OCI-LY1 (cell line): ENCODE measurements around the gene FUT1.

Experiments
- H2AFZ ChIP-seq: fragments of 200-600 bp; sonication (generic), shearing (Covaris generic); 2 replicates; pipeline ENCODE4 v1.6.0; 2014; ENCODE audit warnings: antibody characterized with exemption, mild to moderate bottlenecking, low read length
- H3F3A ChIP-seq: fragments of 200-600 bp; sonication (generic), shearing (Covaris generic); 2 replicates; pipeline ENCODE4 v1.6.0; 2014; ENCODE audit warnings: mild to moderate bottlenecking, antibody characterized with exemption, low read length, moderate library complexity; ENCODE audit not compliant: insufficient read depth
- H3K27ac ChIP-seq: fragments of 200-600 bp; sonication (generic); 2 replicates; pipeline ENCODE4 v1.5.1; 2014; ENCODE audit warnings: low read length, mixed run types, mild to moderate bottlenecking, low read depth; ENCODE audit not compliant: poor library complexity, severe bottlenecking
- H3K27me3 ChIP-seq: fragments of 200-600 bp; sonication (generic); 2 replicates; pipeline ENCODE4 v1.6.0; 2014; ENCODE audit warnings: antibody characterized with exemption, mild to moderate bottlenecking, low read length, moderate library complexity; ENCODE audit not compliant: insufficient read depth
- H3K36me3 ChIP-seq: fragments of 200-600 bp; sonication (generic); 2 replicates; pipeline ENCODE4 v1.6.1; 2014; ENCODE audit warnings: mild to moderate bottlenecking, antibody characterized with exemption, low read length, moderate library complexity, mixed read lengths; ENCODE audit not compliant: insufficient read depth
- H3K4me1 ChIP-seq: fragments of 200-600 bp; sonication (generic); 2 replicates; pipeline ENCODE4 v1.5.1; 2014; ENCODE audit warnings: mild to moderate bottlenecking, low read length, moderate library complexity; ENCODE audit not compliant: insufficient read depth, severe bottlenecking
- H3K4me2 ChIP-seq: fragments of 200-600 bp; sonication (generic), shearing (Covaris generic); 2 replicates; pipeline ENCODE4 v1.6.1; 2014; ENCODE audit warnings: low read length
- H3K4me3 ChIP-seq: fragments of 200-600 bp; sonication (generic); 2 replicates; pipeline ENCODE4 v1.5.1; 2014; ENCODE audit warnings: low read length, low read depth, mild to moderate bottlenecking, mixed read lengths; ENCODE audit not compliant: poor library complexity, severe bottlenecking
- H3K79me2 ChIP-seq: fragments of 200-600 bp; shearing (Covaris generic); 2 replicates; pipeline ENCODE4 v1.6.1; 2016; ENCODE audit warnings: mixed run types, low read length, mixed read lengths; ENCODE audit not compliant: insufficient read depth
- H3K9ac ChIP-seq: fragments of 200-600 bp; sonication (generic), shearing (Covaris generic); 2 replicates; pipeline ENCODE4 v1.6.1; 2014; ENCODE audit warnings: mild to moderate bottlenecking, low read length, mixed read lengths
- H3K9me2 ChIP-seq: fragments of 200-600 bp; sonication (generic), shearing (Covaris generic); 2 replicates; pipeline ENCODE4 v1.6.1; 2014; ENCODE audit warnings: low read depth, mild to moderate bottlenecking, low read length, mixed read lengths
- H3K9me3 ChIP-seq: fragments of 200-600 bp; shearing (Covaris generic); 2 replicates; pipeline ENCODE4 v1.6.1; 2014; ENCODE audit warnings: low read length, mixed read lengths
- H4K20me1 ChIP-seq: fragments of 200-600 bp; sonication (generic), shearing (Covaris generic); 2 replicates; pipeline ENCODE4 v1.6.0; 2016; ENCODE audit warnings: mild to moderate bottlenecking, low read length; ENCODE audit not compliant: insufficient read depth
- EZH2 ChIP-seq: fragments of 200-600 bp; sonication (generic), shearing (Covaris generic); IDR thresholded peaks from 2 replicates; pipeline ENCODE4 v1.8.0; 2017; ENCODE audit warnings: borderline replicate concordance, mixed run types, mild to moderate bottlenecking, antibody characterized with exemption, low read length, moderate library complexity, mixed read lengths
- TF ChIP-seq, protein P1 (sequence below): fragments of 200-600 bp; sonication (generic), shearing (Covaris generic); IDR thresholded peaks from 2 replicates; pipeline ENCODE4 v1.5.1; 2017; ENCODE audit warnings: mild to moderate bottlenecking, antibody characterized with exemption, low read length, moderate library complexity, mixed read lengths

The FUT1 gene

DNA sequence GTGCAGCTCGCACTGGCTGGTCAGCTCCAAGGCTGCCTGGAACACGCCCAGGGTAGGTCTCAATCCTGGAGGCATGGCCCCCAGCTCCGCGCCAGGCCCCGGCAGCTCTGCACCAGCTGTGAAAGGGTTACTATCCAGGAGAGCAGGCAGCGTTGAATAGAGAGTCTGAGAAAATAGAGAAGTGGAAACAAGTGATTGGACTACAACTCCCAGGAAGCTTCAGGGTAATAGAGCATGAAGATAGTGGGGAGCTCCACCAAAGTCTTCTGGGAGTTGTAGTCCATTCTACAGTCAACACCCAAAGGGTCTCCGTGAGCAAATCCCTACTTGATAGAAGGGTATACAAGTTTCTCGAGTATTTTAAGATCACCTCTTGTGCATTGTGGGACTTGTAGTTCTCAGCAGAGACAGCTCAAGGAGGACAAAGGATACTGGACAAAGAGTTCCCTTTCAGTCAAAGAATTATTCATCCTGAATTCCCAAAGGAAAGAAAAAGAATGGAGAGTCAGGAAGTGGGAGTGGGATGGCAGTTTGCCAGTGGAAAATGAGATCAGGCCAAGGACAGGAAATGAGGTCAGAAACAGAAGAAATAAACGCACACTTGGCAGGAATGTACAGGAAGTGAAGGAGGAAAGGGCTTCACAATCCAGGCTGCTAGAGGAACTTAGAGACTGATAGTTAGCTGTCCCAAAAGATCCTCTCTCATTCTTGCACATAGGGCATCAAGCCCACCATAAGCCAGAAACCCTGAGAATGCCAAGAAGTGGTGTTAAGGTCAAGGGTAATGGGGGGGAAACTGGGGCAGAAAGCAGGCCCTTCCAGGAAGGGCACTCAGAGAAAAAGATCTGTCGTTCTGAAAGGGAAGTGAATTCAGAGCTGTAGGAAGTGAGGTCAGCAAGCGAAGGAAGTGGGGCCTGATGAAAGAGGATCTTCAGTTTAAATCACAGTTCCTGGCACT lies 27.4 kb downstream of the FUT1 start:
- H3K9me3 ChIP-seq = peaks cover 8% of the 10 kb centered on the region
- no peak overlapping the region for H3K27ac ChIP-seq
- H4K20me1 ChIP-seq = no peaks in the 10 kb centered on the region
- H2AFZ ChIP-seq = no peak overlapping the region
- peaks cover 22% of the 10 kb centered on the region for H3K4me1 ChIP-seq
- no peaks in the 10 kb centered on the region for H3K27me3 ChIP-seq
- peaks cover 9% of the 10 kb centered on the region; the same call in 1 of the 2 replicates for H3K36me3 ChIP-seq
- peak overlapping the region; percentile 7; the same call in 1 of the 2 replicates for H3K4me2 ChIP-seq
- no peak overlapping the region for H3K4me3 ChIP-seq
- no peaks in the 10 kb centered on the region for H3F3A ChIP-seq
- H3K9ac ChIP-seq = no peak overlapping the region
- H3K9me2 ChIP-seq = no peaks in the 10 kb centered on the region
- TF ChIP-seq EZH2 = no peak
- TF ChIP-seq, protein P1, sequence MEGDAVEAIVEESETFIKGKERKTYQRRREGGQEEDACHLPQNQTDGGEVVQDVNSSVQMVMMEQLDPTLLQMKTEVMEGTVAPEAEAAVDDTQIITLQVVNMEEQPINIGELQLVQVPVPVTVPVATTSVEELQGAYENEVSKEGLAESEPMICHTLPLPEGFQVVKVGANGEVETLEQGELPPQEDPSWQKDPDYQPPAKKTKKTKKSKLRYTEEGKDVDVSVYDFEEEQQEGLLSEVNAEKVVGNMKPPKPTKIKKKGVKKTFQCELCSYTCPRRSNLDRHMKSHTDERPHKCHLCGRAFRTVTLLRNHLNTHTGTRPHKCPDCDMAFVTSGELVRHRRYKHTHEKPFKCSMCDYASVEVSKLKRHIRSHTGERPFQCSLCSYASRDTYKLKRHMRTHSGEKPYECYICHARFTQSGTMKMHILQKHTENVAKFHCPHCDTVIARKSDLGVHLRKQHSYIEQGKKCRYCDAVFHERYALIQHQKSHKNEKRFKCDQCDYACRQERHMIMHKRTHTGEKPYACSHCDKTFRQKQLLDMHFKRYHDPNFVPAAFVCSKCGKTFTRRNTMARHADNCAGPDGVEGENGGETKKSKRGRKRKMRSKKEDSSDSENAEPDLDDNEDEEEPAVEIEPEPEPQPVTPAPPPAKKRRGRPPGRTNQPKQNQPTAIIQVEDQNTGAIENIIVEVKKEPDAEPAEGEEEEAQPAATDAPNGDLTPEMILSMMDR = no peak
- no peaks in the 10 kb centered on the region for H3K79me2 ChIP-seq

DNA sequence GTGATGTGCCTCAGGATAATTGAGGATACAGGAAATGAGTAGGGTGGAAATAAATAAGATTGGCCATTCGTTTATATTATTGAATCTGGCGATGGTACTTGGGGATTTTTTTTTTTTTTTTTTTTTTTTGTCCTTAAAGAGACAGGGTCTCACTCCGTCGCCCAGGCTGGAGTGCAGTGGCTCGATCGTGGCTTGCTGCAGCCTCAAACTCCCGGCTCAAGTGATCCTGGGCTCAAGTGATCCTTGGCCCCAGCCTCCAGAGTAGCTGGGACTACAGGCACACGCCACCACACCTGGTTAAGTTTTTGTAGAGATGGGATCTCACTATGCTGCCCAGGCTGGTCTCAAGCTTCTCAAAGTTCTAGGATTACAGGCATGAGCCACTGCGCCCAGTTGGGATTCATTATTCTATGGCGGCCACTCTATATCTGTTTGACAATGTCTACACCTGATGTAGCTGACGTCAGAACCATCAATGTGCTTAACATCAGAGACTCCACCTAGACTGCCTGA lies 30.2 kb downstream of the FUT1 start:
- H3K4me2 ChIP-seq = no peak overlapping the region
- H4K20me1 ChIP-seq = no peaks in the 10 kb centered on the region
- no peaks in the 10 kb centered on the region for H3K79me2 ChIP-seq
- H3K27me3 ChIP-seq = no peaks in the 10 kb centered on the region
- H3F3A ChIP-seq = no peaks in the 10 kb centered on the region
- peaks cover 9% of the 10 kb centered on the region; the same call in 1 of the 2 replicates for H3K36me3 ChIP-seq
- no peak overlapping the region for H2AFZ ChIP-seq
- no peaks in the 10 kb centered on the region for H3K9me2 ChIP-seq
- no peak overlapping the region for H3K4me3 ChIP-seq
- H3K9ac ChIP-seq = no peak overlapping the region
- no peak for TF ChIP-seq EZH2
- TF ChIP-seq, protein P1 = no peak
- H3K4me1 ChIP-seq = peaks cover 26% of the 10 kb centered on the region
- H3K9me3 ChIP-seq = peaks cover 8% of the 10 kb centered on the region
- H3K27ac ChIP-seq = no peak overlapping the region

DNA sequence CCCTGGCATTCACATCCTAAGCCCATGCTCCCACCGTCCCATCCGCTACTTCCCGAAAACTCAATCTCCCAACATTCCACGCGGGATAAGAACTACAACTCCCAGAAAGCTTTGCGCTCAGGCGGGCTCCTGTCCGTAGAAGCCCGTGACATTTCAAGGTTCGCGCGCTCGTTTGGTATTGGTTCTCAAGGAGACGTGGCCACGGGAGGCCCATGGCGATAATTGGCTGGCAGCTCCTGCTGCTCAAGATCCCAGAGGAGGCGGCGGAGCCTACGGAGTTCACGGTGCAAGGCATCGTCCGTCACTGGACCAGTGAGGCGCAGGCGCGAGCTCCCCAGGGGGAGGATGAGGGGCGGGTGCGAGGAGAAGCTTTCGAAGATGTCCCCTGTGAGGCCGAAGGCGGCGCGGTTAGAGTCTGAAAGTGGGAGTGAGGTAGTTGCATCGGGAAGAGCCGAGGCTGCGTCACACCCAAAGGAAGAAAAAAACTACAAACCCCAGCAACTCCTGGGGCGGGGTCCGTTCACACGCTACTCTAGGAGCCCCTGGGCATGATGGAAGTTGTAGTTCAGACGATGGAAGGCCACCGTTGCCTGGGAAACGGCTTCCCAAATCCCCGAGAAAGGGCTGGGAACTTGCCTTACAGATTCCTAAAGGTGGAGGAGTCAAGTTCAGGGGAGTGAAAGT lies 31.7 kb downstream of the FUT1 start:
- H4K20me1 ChIP-seq = no peaks in the 10 kb centered on the region
- no peaks in the 10 kb centered on the region for H3K36me3 ChIP-seq
- H3F3A ChIP-seq = no peaks in the 10 kb centered on the region
- no peaks in the 10 kb centered on the region for H3K9me2 ChIP-seq
- TF ChIP-seq, protein P1 = no peak
- TF ChIP-seq EZH2 = no peak
- peak overlapping the region; percentile 62 for H3K4me2 ChIP-seq
- peak overlapping the region; percentile 63 for H3K4me3 ChIP-seq
- no peaks in the 10 kb centered on the region for H3K79me2 ChIP-seq
- H3K4me1 ChIP-seq = peaks cover 24% of the 10 kb centered on the region
- H3K9me3 ChIP-seq = no peaks in the 10 kb centered on the region
- H3K9ac ChIP-seq = peak overlapping the region; percentile 67
- H3K27me3 ChIP-seq = no peaks in the 10 kb centered on the region
- no peak overlapping the region for H2AFZ ChIP-seq
- H3K27ac ChIP-seq = peak overlapping the region; percentile 58
